ENCODE measurements around the gene OR2D2.

- TF ChIP-seq CTCF (IDR thresholded peaks at IDR 0.05) (no peak), POLR2A (IDR thresholded peaks at IDR 0.05) (no peak)
Observed at GRCh38 chr11:6876914-6877313, 15.4 kb downstream of the OR2D2 start.
